T-helper 2 cell treated with Interferon-gamma antibody and Interleukin-4, amounts not matched to agents 5 μg/mL and 100 μg/mL, for 36 hours (primary cell): Measurements from ENCODE around the gene VAV3.
"Not testable (repeated sequence)": the region's sequence is repeated elsewhere in the genome, so short reads cannot be mapped to it uniquely, and the experiment has no call there.

Experiments
- DNase-seq: peaks from one replicate; pipeline ENCODE4 v3.0.0; 2021; ENCODE audit warnings: low spot score
- H3K27ac Mint-ChIP-seq: one replicate; pipeline ENCODE4 v1.8.0; 2021; ENCODE audit warnings: mild to moderate bottlenecking, mixed read lengths
- H3K27me3 Mint-ChIP-seq: one replicate; pipeline ENCODE4 v1.8.0; 2021; ENCODE audit warnings: low read depth, mixed read lengths
- H3K36me3 Mint-ChIP-seq: one replicate; pipeline ENCODE4 v1.8.0; 2021; ENCODE audit warnings: low read depth, mixed read lengths
- H3K4me1 Mint-ChIP-seq: one replicate; pipeline ENCODE4 v1.8.0; 2021; ENCODE audit warnings: low read depth, mixed read lengths
- H3K4me3 Mint-ChIP-seq: one replicate; pipeline ENCODE4 v1.8.0; 2022; ENCODE audit warnings: mild to moderate bottlenecking, moderate library complexity, mixed read lengths
- H3K9me3 Mint-ChIP-seq: one replicate; pipeline ENCODE4 v1.8.0; 2021; ENCODE audit warnings: mixed read lengths

Gene VAV3

DNA sequence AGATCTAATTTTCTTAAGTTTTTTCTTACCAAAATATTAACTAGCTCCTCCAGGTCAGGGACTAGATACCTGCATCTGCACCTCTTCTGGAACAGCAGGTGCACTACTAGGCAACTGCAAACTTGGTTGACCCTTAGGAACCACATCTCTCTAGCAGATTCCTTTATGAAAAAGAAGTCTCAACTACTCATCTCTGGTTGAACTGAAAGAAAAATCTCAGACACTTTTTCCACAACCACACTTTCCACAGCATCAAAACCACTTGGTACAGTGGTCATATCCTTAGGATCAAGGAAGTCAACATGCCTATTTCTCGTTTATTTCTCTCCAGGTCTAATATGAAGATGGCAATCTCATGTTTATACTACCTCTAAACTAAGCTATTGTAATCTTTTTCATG lies 52.3 kb downstream of the VAV3 start:
- H3K9me3 Mint-ChIP-seq, result no peaks in the 10 kb centered on the region
- H3K4me3 Mint-ChIP-seq, result no peak overlapping the region
- H3K4me1 Mint-ChIP-seq, result no peaks in the 10 kb centered on the region
- H3K27me3 Mint-ChIP-seq, result peaks cover 6% of the 10 kb centered on the region
- DNase-seq, result no peak
- peaks cover 4% of the 10 kb centered on the region for H3K36me3 Mint-ChIP-seq
- H3K27ac Mint-ChIP-seq, result no peak overlapping the region

DNA sequence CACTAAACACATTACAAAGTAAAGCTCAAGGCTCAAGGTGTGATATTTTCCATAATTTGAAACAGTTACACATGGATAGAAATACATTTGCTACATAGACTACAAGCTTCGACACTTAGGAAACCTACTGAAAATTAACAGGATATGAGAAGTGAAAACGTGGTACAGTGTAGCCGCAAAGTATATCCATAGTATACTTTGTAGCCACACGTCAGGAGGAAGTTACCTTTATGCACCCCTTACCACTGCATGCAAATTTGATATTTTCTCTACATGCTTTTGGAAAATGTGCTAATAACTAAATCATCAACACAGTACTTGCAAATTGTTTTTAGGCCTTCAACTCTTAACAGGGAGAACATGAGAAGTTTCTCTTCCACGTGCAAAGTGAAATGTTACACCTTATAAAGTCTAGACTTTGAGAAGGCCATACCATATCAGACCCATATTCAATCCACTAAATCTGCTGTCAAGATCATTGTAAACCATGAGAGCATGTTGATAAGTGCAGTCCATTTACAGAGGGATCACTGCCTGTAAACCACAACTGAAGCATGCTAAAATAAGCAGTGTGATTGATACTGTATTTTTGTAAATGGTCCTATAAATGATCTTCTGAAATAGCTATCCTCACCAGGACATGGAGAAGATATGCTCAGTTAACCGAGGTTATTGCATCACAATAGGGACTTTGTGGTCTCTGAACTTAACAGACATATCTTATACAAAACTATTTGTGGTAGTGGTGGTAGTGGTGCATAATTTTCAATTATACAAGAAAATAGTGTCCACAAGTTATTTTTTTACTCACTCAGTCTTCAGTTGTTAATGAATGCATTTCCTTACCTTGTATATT lies 64.7 kb downstream of the VAV3 start:
- H3K4me1 Mint-ChIP-seq, result peaks cover 32% of the 10 kb centered on the region
- DNase-seq, result no peak

DNA sequence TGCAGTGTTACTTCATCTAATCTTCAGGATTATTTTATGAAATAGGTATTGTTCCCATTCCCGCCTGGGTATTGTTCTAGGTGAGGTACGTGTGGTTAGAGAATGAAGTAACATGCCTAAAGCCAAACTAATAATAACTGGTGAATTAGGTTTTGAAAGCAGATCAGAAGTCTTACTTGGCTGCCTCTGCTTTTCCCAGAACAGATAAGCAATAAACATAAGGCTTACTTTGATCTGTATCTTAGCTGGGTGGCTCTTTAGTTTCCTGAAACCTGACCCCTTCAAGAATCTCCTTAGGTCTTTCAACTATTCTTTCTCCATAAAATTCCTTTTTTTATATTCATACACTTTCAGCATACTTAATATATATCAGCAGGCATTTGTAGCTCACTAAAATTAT lies 65.3 kb downstream of the VAV3 start:
- no peak for DNase-seq
- Mint-ChIP-seq H3K27me3 (peaks cover 4% of the 10 kb centered on the region), H3K27ac (no peak overlapping the region), H3K9me3 (no peaks in the 10 kb centered on the region), H3K4me1 (peaks cover 32% of the 10 kb centered on the region), H3K36me3 (no peaks in the 10 kb centered on the region), H3K4me3 (no peak overlapping the region)

More for the DNA sequence above, 64.7 kb downstream of the VAV3 start:
- Mint-ChIP-seq H3K27ac (no peak overlapping the region), H3K36me3 (no peaks in the 10 kb centered on the region), H3K9me3 (no peaks in the 10 kb centered on the region), H3K27me3 (peaks cover 4% of the 10 kb centered on the region), H3K4me3 (no peak overlapping the region)

DNA sequence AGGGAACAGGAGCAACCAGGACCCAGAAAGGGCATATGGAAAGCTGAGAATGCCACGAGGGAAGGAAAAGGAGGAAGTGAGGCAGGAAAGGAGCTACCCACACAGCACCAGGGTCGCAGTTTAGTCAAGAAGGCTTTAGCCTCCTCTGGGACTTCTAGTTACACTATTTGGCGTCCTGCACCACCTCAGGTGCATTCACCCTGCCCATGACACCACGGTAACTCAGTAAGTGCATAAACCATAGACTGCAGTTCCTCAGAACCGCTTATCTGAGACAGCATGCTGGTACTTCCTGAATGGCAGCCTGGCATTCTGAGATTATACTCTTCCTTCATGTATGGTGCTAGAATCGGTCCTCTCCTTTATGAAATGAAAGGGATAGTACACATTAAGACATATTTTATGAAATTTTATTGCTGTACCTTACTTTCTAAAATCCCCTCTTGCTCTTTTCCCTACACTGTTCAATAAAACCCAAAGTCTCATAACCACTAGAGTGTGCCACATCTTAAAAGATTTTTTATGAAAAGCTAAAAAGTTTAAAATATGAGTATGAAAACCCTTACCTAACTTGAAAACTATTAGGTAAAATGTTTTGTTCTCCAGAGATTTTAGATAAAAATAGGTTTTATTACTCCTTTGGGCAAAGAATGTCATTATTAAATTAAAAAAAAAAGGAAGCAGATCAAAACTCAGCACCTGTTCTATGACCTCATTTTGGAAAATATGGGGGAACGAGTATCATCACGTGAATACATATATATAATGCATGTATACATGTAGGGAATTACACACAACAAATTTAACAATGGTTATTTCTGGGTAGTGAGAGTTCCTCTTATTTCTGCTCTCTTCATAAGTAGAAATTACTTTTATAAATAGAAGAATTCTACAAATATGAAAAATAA lies 67.3 kb downstream of the VAV3 start:
- Mint-ChIP-seq H3K36me3 (peaks cover 3% of the 10 kb centered on the region), H3K4me1 (peaks cover 33% of the 10 kb centered on the region), H3K4me3 (peak overlapping the region; percentile 9), H3K27ac (peak overlapping the region; percentile 52), H3K9me3 (peaks cover 9% of the 10 kb centered on the region), H3K27me3 (no peaks in the 10 kb centered on the region)
- DNase-seq, result no peak

- Mint-ChIP-seq H3K9me3 (peaks cover 11% of the 10 kb centered on the region), H3K27me3 (no peaks in the 10 kb centered on the region), H3K27ac (peak overlapping the region; percentile 52), H3K4me1 (peaks cover 34% of the 10 kb centered on the region), H3K4me3 (peak overlapping the region; percentile 9), H3K36me3 (peaks cover 5% of the 10 kb centered on the region)
- no peak for DNase-seq
These were observed 68.0 kb downstream of the VAV3 start for GRCh38 chr1:107896936-107897335.

GRCh38 chr1:107896401-107896800 lies 68.6 kb downstream of the VAV3 start:
- Mint-ChIP-seq H3K27me3 (no peaks in the 10 kb centered on the region), H3K27ac (no peak overlapping the region), H3K9me3 (peaks cover 11% of the 10 kb centered on the region), H3K4me3 (no peak overlapping the region), H3K4me1 (peaks cover 34% of the 10 kb centered on the region), H3K36me3 (peaks cover 5% of the 10 kb centered on the region)
- DNase-seq, result no peak

- Mint-ChIP-seq H3K4me3 (no peak overlapping the region), H3K36me3 (peaks cover 5% of the 10 kb centered on the region), H3K27me3 (no peaks in the 10 kb centered on the region), H3K9me3 (peaks cover 11% of the 10 kb centered on the region), H3K27ac (no peak overlapping the region), H3K4me1 (peaks cover 34% of the 10 kb centered on the region)
- DNase-seq, result no peak
These were observed 69.4 kb downstream of the VAV3 start for GRCh38 chr1:107895403-107896191.

- H3K9me3 Mint-ChIP-seq, result peaks cover 11% of the 10 kb centered on the region
- peaks cover 5% of the 10 kb centered on the region for H3K36me3 Mint-ChIP-seq
- H3K4me3 Mint-ChIP-seq, result no peak overlapping the region
- H3K27ac Mint-ChIP-seq, result no peak overlapping the region
- no peaks in the 10 kb centered on the region for H3K27me3 Mint-ChIP-seq
- no peak for DNase-seq
- peaks cover 25% of the 10 kb centered on the region for H3K4me1 Mint-ChIP-seq
These were observed 70.4 kb downstream of the VAV3 start for GRCh38 chr1:107894605-107895004.

DNA sequence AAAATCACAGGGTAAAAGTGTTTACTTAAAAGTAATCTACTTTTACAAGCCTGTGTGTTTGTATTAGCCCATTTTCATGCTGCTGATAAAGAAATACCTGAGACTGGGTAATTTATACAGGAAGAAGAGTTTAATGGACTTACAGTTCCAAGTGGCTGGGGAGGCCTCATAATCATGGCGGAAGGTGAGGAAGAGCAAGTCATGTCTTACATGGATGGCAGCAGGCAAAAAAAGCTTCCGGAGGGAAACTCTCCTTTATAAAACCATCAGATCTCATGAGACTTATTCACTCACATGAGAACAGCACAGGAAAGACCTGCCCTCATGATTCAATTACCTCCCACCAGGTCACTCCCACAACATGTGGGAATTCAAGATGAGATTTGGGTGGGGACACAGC lies 71.6 kb downstream of the VAV3 start:
- not testable (repeated sequence) for H3K27me3 Mint-ChIP-seq, H3K36me3 Mint-ChIP-seq, DNase-seq, H3K4me3 Mint-ChIP-seq, H3K27ac Mint-ChIP-seq
- Mint-ChIP-seq H3K9me3 (peaks cover 11% of the 10 kb centered on the region), H3K4me1 (peaks cover 21% of the 10 kb centered on the region)

DNA sequence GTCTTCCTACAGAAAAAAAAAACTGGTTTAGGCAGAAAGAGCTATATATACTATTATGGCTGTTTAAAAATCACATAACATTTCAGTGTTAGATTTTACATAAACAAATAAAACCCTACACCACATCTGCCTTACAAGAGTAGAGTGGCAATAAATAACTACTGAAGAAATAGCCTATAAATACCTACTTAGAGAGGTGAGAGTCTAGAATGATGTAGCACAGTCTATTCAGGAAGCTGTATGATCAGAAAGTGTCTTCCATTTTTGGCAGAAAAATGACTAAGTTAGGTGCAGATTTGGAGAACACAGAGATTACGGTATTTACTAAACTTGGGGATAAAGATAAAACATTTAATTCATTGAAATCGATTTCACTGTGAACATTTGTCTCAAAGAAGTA lies 75.5 kb downstream of the VAV3 start:
- Mint-ChIP-seq H3K4me1 (peaks cover 3% of the 10 kb centered on the region), H3K36me3 (peaks cover 5% of the 10 kb centered on the region), H3K27ac (no peak overlapping the region), H3K9me3 (peaks cover 11% of the 10 kb centered on the region), H3K27me3 (no peaks in the 10 kb centered on the region), H3K4me3 (no peak overlapping the region)
- DNase-seq, result no peak

- Mint-ChIP-seq H3K27me3 (peaks cover 4% of the 10 kb centered on the region), H3K36me3 (no peaks in the 10 kb centered on the region), H3K4me3 (no peak overlapping the region), H3K9me3 (no peaks in the 10 kb centered on the region), H3K4me1 (no peaks in the 10 kb centered on the region), H3K27ac (no peak overlapping the region)
- no peak for DNase-seq
These were observed 81.4 kb downstream of the VAV3 start for GRCh38 chr1:107883562-107883961.

- no peak for DNase-seq
- H3K4me1 Mint-ChIP-seq, result peaks cover 1% of the 10 kb centered on the region
- peaks cover 4% of the 10 kb centered on the region for H3K27me3 Mint-ChIP-seq
- no peak overlapping the region for H3K27ac Mint-ChIP-seq
- peaks cover 5% of the 10 kb centered on the region for H3K9me3 Mint-ChIP-seq
- H3K36me3 Mint-ChIP-seq, result peaks cover 4% of the 10 kb centered on the region
- no peak overlapping the region for H3K4me3 Mint-ChIP-seq
These were observed 85.1 kb downstream of the VAV3 start for GRCh38 chr1:107879927-107880326.

GRCh38 chr1:107879346-107879745 lies 85.6 kb downstream of the VAV3 start:
- no peak overlapping the region for H3K4me3 Mint-ChIP-seq
- peaks cover 5% of the 10 kb centered on the region for H3K9me3 Mint-ChIP-seq
- H3K36me3 Mint-ChIP-seq, result peaks cover 4% of the 10 kb centered on the region
- H3K27me3 Mint-ChIP-seq, result peaks cover 4% of the 10 kb centered on the region
- H3K27ac Mint-ChIP-seq, result no peak overlapping the region
- no peak for DNase-seq
- peaks cover 1% of the 10 kb centered on the region for H3K4me1 Mint-ChIP-seq
